OCI-LY7 (cell line): ENCODE measurements around the gene GNB1.

Source experiments
- CTCF ChIP-seq: fragments of 200-600 bp; sonication (generic); conservative IDR thresholded peaks from 2 replicates; pipeline ENCODE4 v1.5.1; 2014; ENCODE audit warnings: mild to moderate bottlenecking, antibody characterized with exemption, low read length, moderate library complexity, mixed read lengths
- EZH2phosphoT487 ChIP-seq: fragments of 200-600 bp; sonication (generic); IDR thresholded peaks from 2 replicates; pipeline ENCODE4 v1.6.1; 2018; ENCODE audit warnings: low read depth, borderline replicate concordance, mild to moderate bottlenecking, mixed run types, antibody characterized with exemption, low read length, moderate library complexity, mixed read lengths

DNA sequence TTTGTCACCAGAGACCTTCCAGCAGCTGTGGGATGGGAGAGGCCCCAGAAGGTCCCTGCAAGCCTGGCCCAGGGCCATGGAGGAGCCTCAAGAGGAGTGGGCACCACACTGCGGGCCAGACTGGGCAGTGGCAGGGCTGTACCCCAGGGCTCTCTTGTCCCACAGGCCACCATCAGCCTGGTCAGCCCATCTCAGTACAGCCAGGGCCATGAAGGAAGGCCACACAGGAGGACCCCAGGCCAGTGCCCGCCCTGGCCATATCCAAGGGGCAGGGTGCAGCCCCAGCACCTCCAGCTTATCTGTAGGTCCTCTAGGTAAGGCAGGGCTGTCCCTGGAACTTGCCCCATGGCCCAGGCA, 3.1 kb upstream of the GNB1 start:
- no peak for TF ChIP-seq CTCF
- no peak for TF ChIP-seq EZH2phosphoT487
